Measurements from ENCODE around the gene GOLGB1. TPM values are rescaled to one million over a fixed set of nuclear protein-coding genes. Genes with fewer than 3 reads are reported as not detected.

GOLGB1 gene
- polyA plus RNA-seq, 1 experiment = 35.7 TPM

- TF ChIP-seq CTCF (IDR thresholded peaks at IDR 0.05; ENCODE audit: low read depth, low read length) = no peak
- CTCF ChIA-PET = no interaction called here
- POLR2A ChIA-PET = no interaction called here
- DNase-seq (ENCODE audit: low read depth, low spot score) = no peak
- Histone ChIP-seq H3K27me3 (ENCODE audit: control insufficient read depth, insufficient read depth, low read length) (peaks cover 7% of the 10 kb centered on the region), H3K9me3 (ENCODE audit: control insufficient read depth, insufficient read depth, low read length) (no peaks in the 10 kb centered on the region), H3K27ac (ENCODE audit: low read depth, low read length) (no peak overlapping the region), H3K4me3 (ENCODE audit: low read depth, low read length) (no peak overlapping the region)
Observed at GRCh38 chr3:121759541-121760202, 10.1 kb upstream of the GOLGB1 start.

GRCh38 chr3:121758727-121759450 lies 9.3 kb upstream of the GOLGB1 start:
- Histone ChIP-seq H3K9me3 (ENCODE audit: control insufficient read depth, insufficient read depth, low read length) (no peaks in the 10 kb centered on the region), H3K4me3 (ENCODE audit: low read depth, low read length) (no peak overlapping the region), H3K27ac (ENCODE audit: low read depth, low read length) (no peak overlapping the region), H3K27me3 (ENCODE audit: control insufficient read depth, insufficient read depth, low read length) (peaks cover 7% of the 10 kb centered on the region)
- POLR2A ChIA-PET = no interaction called here
- CTCF ChIA-PET = no interaction called here
- DNase-seq (ENCODE audit: low read depth, low spot score) = no peak
- no peak for TF ChIP-seq CTCF (IDR thresholded peaks at IDR 0.05; ENCODE audit: low read depth, low read length)

GRCh38 chr3:121757812-121758545 lies 8.4 kb upstream of the GOLGB1 start:
- Histone ChIP-seq H3K27me3 (ENCODE audit: control insufficient read depth, insufficient read depth, low read length) (peaks cover 7% of the 10 kb centered on the region), H3K4me3 (ENCODE audit: low read depth, low read length) (no peak overlapping the region), H3K27ac (ENCODE audit: low read depth, low read length) (no peak overlapping the region), H3K9me3 (ENCODE audit: control insufficient read depth, insufficient read depth, low read length) (no peaks in the 10 kb centered on the region)
- CTCF ChIA-PET = no interaction called here
- no peak for TF ChIP-seq CTCF (IDR thresholded peaks at IDR 0.05; ENCODE audit: low read depth, low read length)
- DNase-seq (ENCODE audit: low read depth, low spot score) = no peak
- POLR2A ChIA-PET = no interaction called here

- no peak for TF ChIP-seq CTCF (IDR thresholded peaks at IDR 0.05; ENCODE audit: low read depth, low read length)
- ChIA-PET CTCF (interaction anchor here (0.6 kb wide), 1 partner anchor 56 kb away, joined by 3 read pairs; no protein-coding TSS in a partner anchor), POLR2A (no interaction called here)
- H3K27me3 ChIP-seq (ENCODE audit: control insufficient read depth, insufficient read depth, low read length) = peaks cover 7% of the 10 kb centered on the region
- DNase-seq (ENCODE audit: low read depth, low spot score) = no peak
- H3K4me3 ChIP-seq (ENCODE audit: low read depth, low read length) = no peak overlapping the region
- no peaks in the 10 kb centered on the region for H3K9me3 ChIP-seq (ENCODE audit: control insufficient read depth, insufficient read depth, low read length)
- no peak overlapping the region for H3K27ac ChIP-seq (ENCODE audit: low read depth, low read length)
Observed at GRCh38 chr3:121757087-121757811, 7.7 kb upstream of the GOLGB1 start.
